ENCODE data around the gene SPINDOC. TPM values are rescaled to one million over a fixed set of nuclear protein-coding genes. Genes with fewer than 3 reads are reported as not detected.

SPINDOC gene
- total RNA-seq, 2 donors from 2014 or later = 96.1 to 103 TPM

- Histone ChIP-seq H3K27me3 (ENCODE audit: control insufficient read depth, insufficient read depth, low read length, poor library complexity, severe bottlenecking) (peaks cover 14% of the 10 kb centered on the region), H3K4me1 (ENCODE audit: control insufficient read depth, insufficient read depth, low read length) (peaks cover 5% of the 10 kb centered on the region), H3K9ac (ENCODE audit: extremely low read depth, low read length, poor library complexity, severe bottlenecking) (no peak overlapping the region), H3K27ac (ENCODE audit: low read depth, low read length) (peak overlapping the region; percentile 92), H3K36me3 (ENCODE audit: control insufficient read depth, insufficient read depth, low read length) (peaks cover 4% of the 10 kb centered on the region), H3K4me3 (ENCODE audit: low read length) (peak overlapping the region; percentile 97), H3K9me3 (ENCODE audit: control insufficient read depth, low read length) (no peaks in the 10 kb centered on the region)
- Mint-ChIP-seq H3K4me1 (peaks cover 27% of the 10 kb centered on the region), H3K4me3 (peak overlapping the region; percentile 91), H3K36me3 (ENCODE audit: low read depth) (peaks cover 2% of the 10 kb centered on the region), H3K9me3 (no peaks in the 10 kb centered on the region), H3K27ac (peak overlapping the region; percentile 90), H3K27me3 (ENCODE audit: insufficient read depth) (peaks cover 21% of the 10 kb centered on the region)
- 3 to 19% methylated on average over 3 to 4 of the region's 4 CpGs for whole genome bisulfite sequencing, 2 experiments (ENCODE audit: insufficient coverage in 1 of 2, insufficient read length in 1 of 2)
- TF ChIP-seq CTCF (conservative IDR thresholded peaks at IDR 0.05) = no peak
- DNase-seq = no peak
These were observed 46.0 kb upstream of the SPINDOC start for GRCh38 chr11:63767267-63767564.

GRCh38 chr11:63767565-63768236 lies 45.6 kb upstream of the SPINDOC start:
- peak overlapping the region; percentile 91 for H3K4me3 Mint-ChIP-seq
- DNase-seq = peak; percentile 93
- peaks cover 4% of the 10 kb centered on the region for H3K36me3 ChIP-seq (ENCODE audit: control insufficient read depth, insufficient read depth, low read length)
- peak overlapping the region; percentile 75 for H3K9ac ChIP-seq (ENCODE audit: extremely low read depth, low read length, poor library complexity, severe bottlenecking)
- H3K27me3 ChIP-seq (ENCODE audit: control insufficient read depth, insufficient read depth, low read length, poor library complexity, severe bottlenecking) = peaks cover 14% of the 10 kb centered on the region
- TF ChIP-seq CTCF (conservative IDR thresholded peaks at IDR 0.05) = no peak
- no peaks in the 10 kb centered on the region for H3K9me3 ChIP-seq (ENCODE audit: control insufficient read depth, low read length)
- peaks cover 25% of the 10 kb centered on the region for H3K27me3 Mint-ChIP-seq (ENCODE audit: insufficient read depth)
- H3K4me1 ChIP-seq (ENCODE audit: control insufficient read depth, insufficient read depth, low read length) = peaks cover 5% of the 10 kb centered on the region
- H3K9me3 Mint-ChIP-seq = no peaks in the 10 kb centered on the region
- 0% methylated on average over 28 to 34 of the region's 34 CpGs for WGBS, 2 experiments (ENCODE audit: insufficient coverage in 1 of 2, insufficient read length in 1 of 2)
- peak overlapping the region; percentile 97 for H3K4me3 ChIP-seq (ENCODE audit: low read length)
- H3K36me3 Mint-ChIP-seq (ENCODE audit: low read depth) = peaks cover 2% of the 10 kb centered on the region
- H3K27ac ChIP-seq (ENCODE audit: low read depth, low read length) = peak overlapping the region; percentile 92
- peak overlapping the region; percentile 90 for H3K27ac Mint-ChIP-seq
- H3K4me1 Mint-ChIP-seq = peaks cover 29% of the 10 kb centered on the region

GRCh38 chr11:63768237-63769041 lies 44.8 kb upstream of the SPINDOC start, which contains the start of gene ZFTA:
Gene ZFTA (minus strand): TSS chr11:63768775. CDS start chr11:63768622, 153 bp downstream.
- Histone ChIP-seq H3K4me1 (ENCODE audit: control insufficient read depth, insufficient read depth, low read length) (peaks cover 5% of the 10 kb centered on the region), H3K27ac (ENCODE audit: low read depth, low read length) (peak within 1 kb of the TSS; percentile 92), H3K36me3 (ENCODE audit: control insufficient read depth, insufficient read depth, low read length) (peaks cover 4% of the 10 kb centered on the region), H3K27me3 (ENCODE audit: control insufficient read depth, insufficient read depth, low read length, poor library complexity, severe bottlenecking) (peaks cover 14% of the 10 kb centered on the region), H3K4me3 (ENCODE audit: low read length) (peak within 1 kb of the TSS; percentile 97), H3K9me3 (ENCODE audit: control insufficient read depth, low read length) (no peaks in the 10 kb centered on the region), H3K9ac (ENCODE audit: extremely low read depth, low read length, poor library complexity, severe bottlenecking) (peak within 1 kb of the TSS; percentile 75)
- TF ChIP-seq CTCF (conservative IDR thresholded peaks at IDR 0.05) = peak; percentile 83
- Mint-ChIP-seq H3K4me3 (peak within 1 kb of the TSS; percentile 91), H3K27ac (peak within 1 kb of the TSS; percentile 90), H3K27me3 (ENCODE audit: insufficient read depth) (peaks cover 29% of the 10 kb centered on the region), H3K9me3 (no peaks in the 10 kb centered on the region), H3K4me1 (peaks cover 33% of the 10 kb centered on the region), H3K36me3 (ENCODE audit: low read depth) (peaks cover 2% of the 10 kb centered on the region)
- WGBS, 2 experiments (ENCODE audit: insufficient coverage in 1 of 2, insufficient read length in 1 of 2) = 0% methylated on average over 12 to 113 of the region's 113 CpGs
- peak; percentile 90 for DNase-seq
